ENCODE data around the gene DCAF4L1. TPM values are rescaled to one million over a fixed set of nuclear protein-coding genes. Genes with fewer than 3 reads are reported as not detected.

Gene DCAF4L1, protein sequence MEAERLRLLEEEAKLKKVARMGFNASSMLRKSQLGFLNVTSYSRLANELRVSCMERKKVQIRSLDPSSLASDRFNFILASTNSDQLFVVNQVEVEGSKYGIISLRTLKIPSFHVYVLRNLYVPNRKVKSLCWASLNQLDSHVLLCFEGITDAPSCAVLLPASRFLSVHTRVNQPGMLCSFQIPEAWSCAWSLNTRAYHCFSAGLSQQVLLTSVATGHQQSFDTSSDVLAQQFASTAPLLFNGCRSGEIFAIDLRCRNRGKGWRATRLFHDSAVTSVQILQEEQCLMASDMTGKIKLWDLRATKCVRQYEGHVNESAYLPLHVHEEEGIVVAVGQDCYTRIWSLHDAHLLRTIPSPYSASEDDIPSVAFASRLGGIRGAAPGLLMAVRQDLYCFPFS
- 0.21 TPM in 1 of 2 replicates, not detected in the other for total RNA-seq

DNA sequence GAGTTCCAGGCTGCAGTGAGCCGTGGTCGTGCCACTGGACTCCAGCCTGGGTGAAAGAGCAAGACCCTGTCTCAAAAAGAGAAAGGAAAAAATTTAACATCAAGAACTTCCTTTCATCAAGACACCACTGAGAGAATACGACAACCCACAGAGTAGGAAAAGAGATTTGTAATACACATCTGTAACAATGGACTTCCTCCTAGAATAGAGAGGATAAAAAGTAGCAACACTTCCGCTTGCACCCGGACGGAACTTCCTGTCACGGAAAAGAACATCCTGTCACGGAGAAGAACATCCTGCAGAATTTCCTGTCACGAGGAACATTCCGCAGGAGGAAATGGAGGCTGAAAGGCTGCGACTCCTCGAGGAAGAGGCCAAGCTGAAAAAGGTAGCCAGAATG lies at the start of gene DCAF4L1:
Gene DCAF4L1 (plus strand): TSS at position 301 of the 400 bp plus-strand sequence. CDS start 37 bp downstream, at position 338.

DNA sequence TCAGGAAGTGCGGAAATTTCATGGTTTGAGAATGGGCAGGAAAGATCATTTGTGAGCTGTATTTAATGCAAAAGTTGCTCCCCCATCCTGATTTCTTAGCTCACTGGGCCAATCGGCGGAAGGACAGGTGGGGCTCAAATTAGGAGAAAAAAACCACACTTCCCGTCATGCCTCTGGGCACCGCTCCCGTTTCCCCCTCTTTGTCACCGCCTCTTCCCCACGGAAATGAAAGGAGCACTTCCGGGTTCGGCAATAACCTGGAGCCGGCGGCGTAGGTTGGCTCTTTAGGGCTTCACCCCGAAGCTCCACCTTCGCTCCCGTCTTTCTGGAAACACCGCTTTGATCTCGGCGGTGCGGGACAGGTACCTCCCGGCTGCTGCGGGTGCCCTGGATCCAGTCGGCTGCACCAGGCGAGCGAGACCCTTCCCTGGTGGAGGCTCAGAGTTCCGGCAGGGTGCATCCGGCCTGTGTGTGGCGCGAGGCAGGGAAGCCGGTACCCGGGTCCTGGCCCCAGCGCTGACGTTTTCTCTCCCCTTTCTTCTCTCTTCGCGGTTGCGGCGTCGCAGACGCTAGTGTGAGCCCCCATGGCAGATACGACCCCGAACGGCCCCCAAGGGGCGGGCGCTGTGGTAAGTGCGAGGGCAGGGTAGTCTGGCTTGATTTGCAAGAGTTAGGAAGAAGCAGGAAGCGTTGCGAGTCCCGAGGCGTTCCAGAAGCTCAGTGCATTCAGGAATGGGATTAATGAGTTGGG lies 46.5 kb upstream of the DCAF4L1 start, which contains the start of gene TMEM33:
Gene TMEM33 (plus strand): TSS at position 529 of the 751 bp plus-strand sequence. CDS start 56 bp downstream, at position 585.

DNA sequence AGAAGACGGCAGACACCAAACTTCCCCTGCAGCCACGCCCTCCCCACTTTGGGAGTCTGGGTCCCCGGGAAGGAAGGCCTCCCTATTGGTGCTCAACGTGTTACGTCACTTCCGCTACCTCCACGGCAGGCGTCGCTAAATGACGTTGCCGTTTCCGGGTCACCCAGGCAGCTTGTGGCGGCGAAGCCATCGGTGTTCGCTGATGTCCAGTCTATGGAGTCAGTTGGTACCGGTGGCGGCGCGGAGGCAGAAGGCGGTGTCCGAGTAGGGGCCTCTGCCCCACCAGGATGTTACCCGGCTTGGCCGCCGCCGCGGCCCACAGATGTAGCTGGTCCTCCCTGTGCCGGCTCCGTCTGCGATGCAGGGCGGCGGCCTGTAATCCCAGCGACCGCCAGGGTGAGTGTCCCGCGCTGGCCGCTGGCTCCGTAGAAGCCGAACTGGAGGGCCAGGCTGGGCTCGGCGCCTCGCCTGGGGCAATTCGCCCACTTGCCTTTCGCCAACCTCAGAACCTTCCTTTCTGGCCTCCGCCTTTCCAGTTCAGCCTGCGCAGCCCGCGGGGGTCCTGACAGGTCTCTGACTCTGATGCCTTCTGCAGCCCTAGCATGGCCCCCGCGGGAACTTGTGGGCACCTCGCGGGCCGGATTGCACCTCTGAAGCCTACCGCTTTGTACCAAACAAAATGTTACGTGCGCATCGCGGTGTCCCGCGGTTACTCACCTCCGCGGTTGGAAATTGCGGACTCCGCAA lies 9.0 kb downstream of the DCAF4L1 start, which contains the start of gene SLC30A9:
Gene SLC30A9 (plus strand): TSS at position 166 of the 747 bp plus-strand sequence. CDS start 122 bp downstream, at position 288.

Other genes with a start within 250 kb of the DCAF4L1 start
- not detected in 2 replicates for gene PHOX2B, start 233.0 kb upstream of the DCAF4L1 start, total RNA-seq
- gene TMEM33, start 46.3 kb upstream of the DCAF4L1 start, total RNA-seq = 40.9 and 66.1 TPM in 2 replicates
- 47.2 and 54.9 TPM in 2 replicates for gene SLC30A9, start 8.8 kb downstream of the DCAF4L1 start, total RNA-seq
- gene BEND4, start 170.9 kb downstream of the DCAF4L1 start, total RNA-seq = not detected in 2 replicates